DOHH2 (cell line): ENCODE data around the gene TMEM154.

Experiments used
- H3F3A ChIP-seq: fragments of 200-600 bp; sonication (generic), shearing (Covaris generic); 2 replicates; pipeline ENCODE4 v1.6.0; 2016; ENCODE audit warnings: antibody characterized with exemption, mild to moderate bottlenecking; ENCODE audit not compliant: control insufficient read depth, insufficient read depth
- H3K27ac ChIP-seq: fragments of 200-600 bp; sonication (generic); 2 replicates; pipeline ENCODE4 v1.5.1; 2014; ENCODE audit warnings: low read depth, mild to moderate bottlenecking, low read length, moderate library complexity
- H3K27me3 ChIP-seq: fragments of 200-600 bp; sonication (generic); 2 replicates; pipeline ENCODE4 v1.6.1; 2014; ENCODE audit warnings: mild to moderate bottlenecking, low read length, mixed read lengths; ENCODE audit not compliant: control insufficient read depth
- H3K36me3 ChIP-seq: fragments of 200-600 bp; sonication (generic); 2 replicates; pipeline ENCODE4 v1.6.1; 2014; ENCODE audit warnings: mild to moderate bottlenecking, low read length, moderate library complexity, mixed read lengths; ENCODE audit not compliant: control insufficient read depth
- H3K4me1 ChIP-seq: fragments of 200-600 bp; sonication (generic); 2 replicates; pipeline ENCODE4 v1.6.1; 2014; ENCODE audit warnings: mild to moderate bottlenecking, low read length, mixed read lengths; ENCODE audit not compliant: control insufficient read depth
- H3K4me2 ChIP-seq: fragments of 200-600 bp; sonication (generic); 2 replicates; pipeline ENCODE4 v1.6.0; 2014; ENCODE audit warnings: mild to moderate bottlenecking, low read length, moderate library complexity
- H3K4me3 ChIP-seq: fragments of 200-600 bp; sonication (generic); 2 replicates; pipeline ENCODE4 v1.5.1; 2014; ENCODE audit warnings: mild to moderate bottlenecking, low read length, mixed read lengths
- H3K79me2 ChIP-seq: fragments of 200-600 bp; sonication (generic); 2 replicates; pipeline ENCODE4 v1.6.1; 2014; ENCODE audit warnings: mild to moderate bottlenecking, low read length, mixed read lengths; ENCODE audit not compliant: control insufficient read depth
- H3K9me2 ChIP-seq: fragments of 200-600 bp; sonication (generic); replicated peaks from 2 replicates; pipeline ENCODE4 v1.6.1; 2014; ENCODE audit warnings: mild to moderate bottlenecking, low read length, mixed read lengths; ENCODE audit not compliant: control insufficient read depth
- H3K9me3 ChIP-seq: fragments of 200-600 bp; sonication (generic); 2 replicates; pipeline ENCODE4 v1.6.1; 2014; ENCODE audit warnings: antibody characterized with exemption, low read length, mixed read lengths; ENCODE audit not compliant: control insufficient read depth, insufficient read depth
- H4K20me1 ChIP-seq: fragments of 200-600 bp; sonication (generic); 2 replicates; pipeline ENCODE4 v1.6.0; 2014; ENCODE audit warnings: low read depth, mild to moderate bottlenecking, antibody characterized with exemption, low read length, moderate library complexity; ENCODE audit not compliant: control insufficient read depth, insufficient read depth
- EZH2phosphoT487 ChIP-seq: fragments of 200-600 bp; sonication (generic); IDR thresholded peaks from 2 replicates; pipeline ENCODE4 v1.6.1; 2017; ENCODE audit warnings: borderline replicate concordance, mild to moderate bottlenecking, antibody characterized with exemption, low read length, moderate library complexity, mixed read lengths
- TF ChIP-seq, protein P1 (sequence below): fragments of 200-600 bp; sonication (generic); IDR thresholded peaks from one replicate; pipeline ENCODE4 v1.5.1; 2014; ENCODE audit warnings: antibody characterized with exemption, mild to moderate bottlenecking, low read depth, low read length; ENCODE audit not compliant: poor library complexity, severe bottlenecking

Gene TMEM154

GRCh38 chr4:152684007-152684406 lies 4.2 kb upstream of the TMEM154 start:
- Histone ChIP-seq H3K4me1 (peaks cover 36% of the 10 kb centered on the region), H3F3A (no peaks in the 10 kb centered on the region), H3K36me3 (no peaks in the 10 kb centered on the region), H3K27ac (no peak overlapping the region), H4K20me1 (no peaks in the 10 kb centered on the region), H3K4me3 (no peak overlapping the region), H3K79me2 (no peaks in the 10 kb centered on the region), H3K4me2 (no peak overlapping the region), H3K9me2 (no peaks in the 10 kb centered on the region), H3K9me3 (no peaks in the 10 kb centered on the region), H3K27me3 (peaks cover 43% of the 10 kb centered on the region)
- TF ChIP-seq, protein P1, sequence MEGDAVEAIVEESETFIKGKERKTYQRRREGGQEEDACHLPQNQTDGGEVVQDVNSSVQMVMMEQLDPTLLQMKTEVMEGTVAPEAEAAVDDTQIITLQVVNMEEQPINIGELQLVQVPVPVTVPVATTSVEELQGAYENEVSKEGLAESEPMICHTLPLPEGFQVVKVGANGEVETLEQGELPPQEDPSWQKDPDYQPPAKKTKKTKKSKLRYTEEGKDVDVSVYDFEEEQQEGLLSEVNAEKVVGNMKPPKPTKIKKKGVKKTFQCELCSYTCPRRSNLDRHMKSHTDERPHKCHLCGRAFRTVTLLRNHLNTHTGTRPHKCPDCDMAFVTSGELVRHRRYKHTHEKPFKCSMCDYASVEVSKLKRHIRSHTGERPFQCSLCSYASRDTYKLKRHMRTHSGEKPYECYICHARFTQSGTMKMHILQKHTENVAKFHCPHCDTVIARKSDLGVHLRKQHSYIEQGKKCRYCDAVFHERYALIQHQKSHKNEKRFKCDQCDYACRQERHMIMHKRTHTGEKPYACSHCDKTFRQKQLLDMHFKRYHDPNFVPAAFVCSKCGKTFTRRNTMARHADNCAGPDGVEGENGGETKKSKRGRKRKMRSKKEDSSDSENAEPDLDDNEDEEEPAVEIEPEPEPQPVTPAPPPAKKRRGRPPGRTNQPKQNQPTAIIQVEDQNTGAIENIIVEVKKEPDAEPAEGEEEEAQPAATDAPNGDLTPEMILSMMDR, result no peak
- TF ChIP-seq EZH2phosphoT487, result no peak

DNA sequence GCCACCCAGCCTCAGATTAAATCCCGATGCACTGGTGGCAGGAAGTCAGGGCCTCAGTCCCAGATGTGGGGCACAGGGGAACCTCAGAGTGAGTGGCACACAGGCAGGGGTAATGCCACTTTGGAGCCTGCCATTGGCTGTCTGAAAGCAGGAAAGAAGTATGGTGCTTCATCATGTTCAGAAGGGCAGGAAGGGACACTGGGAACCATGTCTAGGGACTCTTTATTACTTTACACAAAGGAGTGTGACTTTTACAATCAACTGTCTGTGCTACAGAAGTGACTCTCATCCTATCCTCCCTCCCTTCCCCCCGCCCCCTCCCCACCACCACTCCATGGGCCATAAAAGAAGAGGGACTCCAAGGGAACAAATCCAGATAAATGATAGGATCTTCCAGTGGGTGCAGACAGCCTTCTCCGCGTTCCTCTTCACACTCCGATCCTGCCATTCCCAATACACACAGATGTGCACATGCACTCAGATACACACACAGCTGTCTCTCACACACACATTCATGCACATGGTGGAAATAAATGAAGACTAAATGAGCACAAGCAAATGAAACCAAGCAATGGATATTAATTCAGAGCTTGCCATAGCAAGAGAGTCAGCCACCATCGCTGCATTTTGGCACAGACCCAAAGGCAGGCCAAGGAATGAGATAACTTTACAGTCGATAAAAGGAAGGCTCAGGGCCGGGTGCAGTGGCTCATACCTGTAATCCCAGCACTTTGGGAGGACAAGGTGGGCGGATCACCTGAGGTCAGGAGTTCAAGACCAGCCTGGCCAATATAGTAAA lies 2.5 kb upstream of the TMEM154 start:
- Histone ChIP-seq H3K79me2 (no peaks in the 10 kb centered on the region), H3K4me3 (no peak overlapping the region), H3K4me2 (no peak overlapping the region), H3K27ac (no peak overlapping the region), H4K20me1 (no peaks in the 10 kb centered on the region), H3K36me3 (no peaks in the 10 kb centered on the region), H3K4me1 (peaks cover 45% of the 10 kb centered on the region), H3F3A (no peaks in the 10 kb centered on the region), H3K9me2 (no peaks in the 10 kb centered on the region), H3K27me3 (peaks cover 41% of the 10 kb centered on the region), H3K9me3 (no peaks in the 10 kb centered on the region)
- TF ChIP-seq, protein P1, result no peak
- no peak for TF ChIP-seq EZH2phosphoT487

- Histone ChIP-seq H3K4me3 (no peak overlapping the region), H3K9me2 (no peaks in the 10 kb centered on the region), H3K4me2 (no peak overlapping the region), H3K4me1 (peaks cover 54% of the 10 kb centered on the region), H3K36me3 (no peaks in the 10 kb centered on the region), H3K27me3 (peaks cover 33% of the 10 kb centered on the region), H3K9me3 (no peaks in the 10 kb centered on the region), H4K20me1 (no peaks in the 10 kb centered on the region), H3K79me2 (no peaks in the 10 kb centered on the region), H3K27ac (no peak overlapping the region), H3F3A (no peaks in the 10 kb centered on the region)
- no peak for TF ChIP-seq EZH2phosphoT487
- TF ChIP-seq, protein P1, result no peak
Observed at GRCh38 chr4:152680988-152681603, 1.3 kb upstream of the TMEM154 start.
